Neural cell (in vitro differentiated cells): ENCODE measurements around the gene MYO1D.

Experiments
- EZH2 ChIP-seq: fragments of 200-600, 300-800 bp; shearing (Covaris generic), sonication (generic); IDR thresholded peaks from 2 replicates; pipeline ENCODE4 v1.6.1; 2014; ENCODE audit warnings: antibody characterized with exemption, low read length, borderline replicate concordance, mild to moderate bottlenecking; ENCODE audit not compliant: insufficient read depth, poor library complexity, severe bottlenecking
- RAD21 ChIP-seq: fragments of 450-650 bp; conservative IDR thresholded peaks from 2 replicates; pipeline ENCODE4 v1.6.1; 2014; ENCODE audit warnings: antibody characterized with exemption, mild to moderate bottlenecking, moderate library complexity
- SMC3 ChIP-seq: fragments of 450-650 bp; conservative IDR thresholded peaks from 2 replicates; pipeline ENCODE4 v1.6.1; 2014; ENCODE audit warnings: antibody characterized with exemption, mild to moderate bottlenecking, moderate library complexity; ENCODE audit not compliant: poor library complexity
- TF ChIP-seq, protein P1 (sequence below): fragments of 450-650 bp; IDR thresholded peaks from 2 replicates; pipeline ENCODE4 v1.5.1; 2014; ENCODE audit warnings: antibody characterized with exemption, mild to moderate bottlenecking, moderate library complexity; ENCODE audit not compliant: poor library complexity, severe bottlenecking
- TF ChIP-seq, protein P2 (sequence below): IDR thresholded peaks from 2 replicates; pipeline ENCODE4 v1.6.1; 2012; ENCODE audit warnings: borderline replicate concordance

DNA sequence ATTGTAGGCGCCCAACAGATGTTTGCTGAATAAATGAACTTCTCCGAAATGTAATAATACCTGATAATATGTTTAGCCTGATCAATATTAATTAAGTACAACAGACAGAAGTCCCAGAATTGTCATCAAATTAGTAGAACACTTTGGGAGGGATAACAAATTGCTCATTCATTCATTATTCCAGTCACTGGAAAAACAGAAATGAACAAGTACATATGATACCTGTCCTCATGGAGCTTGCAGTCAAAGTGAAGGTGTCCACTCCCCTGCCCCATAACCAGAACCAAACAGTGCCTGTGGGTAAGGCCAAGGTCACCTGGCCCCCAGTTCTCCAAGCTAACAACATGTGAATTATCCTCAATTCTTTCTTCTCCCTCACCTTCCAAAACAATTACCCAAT is 42.8 kb downstream of the MYO1D start:
- TF ChIP-seq, protein P1, sequence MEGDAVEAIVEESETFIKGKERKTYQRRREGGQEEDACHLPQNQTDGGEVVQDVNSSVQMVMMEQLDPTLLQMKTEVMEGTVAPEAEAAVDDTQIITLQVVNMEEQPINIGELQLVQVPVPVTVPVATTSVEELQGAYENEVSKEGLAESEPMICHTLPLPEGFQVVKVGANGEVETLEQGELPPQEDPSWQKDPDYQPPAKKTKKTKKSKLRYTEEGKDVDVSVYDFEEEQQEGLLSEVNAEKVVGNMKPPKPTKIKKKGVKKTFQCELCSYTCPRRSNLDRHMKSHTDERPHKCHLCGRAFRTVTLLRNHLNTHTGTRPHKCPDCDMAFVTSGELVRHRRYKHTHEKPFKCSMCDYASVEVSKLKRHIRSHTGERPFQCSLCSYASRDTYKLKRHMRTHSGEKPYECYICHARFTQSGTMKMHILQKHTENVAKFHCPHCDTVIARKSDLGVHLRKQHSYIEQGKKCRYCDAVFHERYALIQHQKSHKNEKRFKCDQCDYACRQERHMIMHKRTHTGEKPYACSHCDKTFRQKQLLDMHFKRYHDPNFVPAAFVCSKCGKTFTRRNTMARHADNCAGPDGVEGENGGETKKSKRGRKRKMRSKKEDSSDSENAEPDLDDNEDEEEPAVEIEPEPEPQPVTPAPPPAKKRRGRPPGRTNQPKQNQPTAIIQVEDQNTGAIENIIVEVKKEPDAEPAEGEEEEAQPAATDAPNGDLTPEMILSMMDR: no peak
- TF ChIP-seq EZH2 (no peak), SMC3 (no peak), RAD21 (no peak)
- TF ChIP-seq, protein P2, sequence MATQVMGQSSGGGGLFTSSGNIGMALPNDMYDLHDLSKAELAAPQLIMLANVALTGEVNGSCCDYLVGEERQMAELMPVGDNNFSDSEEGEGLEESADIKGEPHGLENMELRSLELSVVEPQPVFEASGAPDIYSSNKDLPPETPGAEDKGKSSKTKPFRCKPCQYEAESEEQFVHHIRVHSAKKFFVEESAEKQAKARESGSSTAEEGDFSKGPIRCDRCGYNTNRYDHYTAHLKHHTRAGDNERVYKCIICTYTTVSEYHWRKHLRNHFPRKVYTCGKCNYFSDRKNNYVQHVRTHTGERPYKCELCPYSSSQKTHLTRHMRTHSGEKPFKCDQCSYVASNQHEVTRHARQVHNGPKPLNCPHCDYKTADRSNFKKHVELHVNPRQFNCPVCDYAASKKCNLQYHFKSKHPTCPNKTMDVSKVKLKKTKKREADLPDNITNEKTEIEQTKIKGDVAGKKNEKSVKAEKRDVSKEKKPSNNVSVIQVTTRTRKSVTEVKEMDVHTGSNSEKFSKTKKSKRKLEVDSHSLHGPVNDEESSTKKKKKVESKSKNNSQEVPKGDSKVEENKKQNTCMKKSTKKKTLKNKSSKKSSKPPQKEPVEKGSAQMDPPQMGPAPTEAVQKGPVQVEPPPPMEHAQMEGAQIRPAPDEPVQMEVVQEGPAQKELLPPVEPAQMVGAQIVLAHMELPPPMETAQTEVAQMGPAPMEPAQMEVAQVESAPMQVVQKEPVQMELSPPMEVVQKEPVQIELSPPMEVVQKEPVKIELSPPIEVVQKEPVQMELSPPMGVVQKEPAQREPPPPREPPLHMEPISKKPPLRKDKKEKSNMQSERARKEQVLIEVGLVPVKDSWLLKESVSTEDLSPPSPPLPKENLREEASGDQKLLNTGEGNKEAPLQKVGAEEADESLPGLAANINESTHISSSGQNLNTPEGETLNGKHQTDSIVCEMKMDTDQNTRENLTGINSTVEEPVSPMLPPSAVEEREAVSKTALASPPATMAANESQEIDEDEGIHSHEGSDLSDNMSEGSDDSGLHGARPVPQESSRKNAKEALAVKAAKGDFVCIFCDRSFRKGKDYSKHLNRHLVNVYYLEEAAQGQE: no peak
